ENCODE data around the gene TTLL5. TPM values are rescaled to one million over a fixed set of nuclear protein-coding genes. Genes with fewer than 3 reads are reported as not detected.

Gene TTLL5
- total RNA-seq, 1 experiment from 2014 or later: 35.7 TPM

GRCh38 chr14:75886636-75887348 is 225.7 kb downstream of the TTLL5 start:
- no peaks in the 10 kb centered on the region for H3K27me3 ChIP-seq (ENCODE audit: insufficient read depth, low read length)
- H2AFZ ChIP-seq (ENCODE audit: low read length): no peak overlapping the region
- no peak overlapping the region for H4K8ac ChIP-seq (replicated peaks; ENCODE audit: insufficient read length, low read depth, low read length)
- Mint-ChIP-seq H3K4me1 (peaks cover 9 to 15% of the 10 kb centered on the region in 2 experiments), H3K36me3 (ENCODE audit: insufficient read depth in 1 of 3, low read depth in 3 of 3) (peaks cover 3 to 6% (median 3%) of the 10 kb centered on the region in 3 experiments), H3K27me3 (ENCODE audit: low read depth) (no peaks in the 10 kb centered on the region; the same call in 1 of the 2 replicates), H3K4me3 (no peak overlapping the region), H3K27ac (peak overlapping the region in 1 of 3 experiments; percentile 24; a peak in 2 of 7 replicates), H3K9me3 (no peaks in the 10 kb centered on the region)
- H4K20me1 ChIP-seq (ENCODE audit: control insufficient read depth, insufficient read depth, insufficient read length): no peaks in the 10 kb centered on the region
- H3K4me1 ChIP-seq (ENCODE audit: insufficient read depth, low read length): no peaks in the 10 kb centered on the region
- H3K9me3 ChIP-seq (ENCODE audit: control insufficient read depth, low read depth, low read length): no peaks in the 10 kb centered on the region
- no peak overlapping the region for H2BK15ac ChIP-seq (ENCODE audit: low read depth, low read length)
- H2BK12ac ChIP-seq (ENCODE audit: insufficient read length, low read depth, low read length): no peak overlapping the region
- no peaks in the 10 kb centered on the region for H3K79me2 ChIP-seq (ENCODE audit: insufficient read depth, low read length)
- no peak overlapping the region for H3K18ac ChIP-seq (ENCODE audit: insufficient read length, low read depth, low read length)
- TF ChIP-seq CTCF (conservative IDR thresholded peaks at IDR 0.05): no peak
- H3K4me2 ChIP-seq (ENCODE audit: insufficient read depth, insufficient read length, low read length): no peak overlapping the region
- no peaks in the 10 kb centered on the region for H3K79me1 ChIP-seq (ENCODE audit: insufficient read depth, low read depth, low read length, poor library complexity, severe bottlenecking)
- H2BK120ac ChIP-seq (ENCODE audit: low read depth, low read length, poor library complexity, severe bottlenecking): no peak overlapping the region
- H2BK5ac ChIP-seq (ENCODE audit: insufficient read length, low read length): no peak overlapping the region
- no peak overlapping the region for H3T11ph ChIP-seq (ENCODE audit: low read length)
- H2BK20ac ChIP-seq (ENCODE audit: low read depth, low read length, poor library complexity, severe bottlenecking): no peak overlapping the region
- DNase-seq: no peak
- no peak overlapping the region for H3K9ac ChIP-seq (ENCODE audit: extremely low read depth, insufficient read length, low read length)
- no CpG with 5 or more reads among the region's 5 CpGs for WGBS (ENCODE audit: extremely low coverage, insufficient read length, low lambda C conversion rate)
- no peaks in the 10 kb centered on the region for H3K23me2 ChIP-seq (ENCODE audit: insufficient read length, low read depth, low read length, poor library complexity, severe bottlenecking)
- H2AK5ac ChIP-seq (ENCODE audit: insufficient read length, low read length): no peak overlapping the region
- H3K4ac ChIP-seq (ENCODE audit: low read depth, low read length): no peak overlapping the region
- H3K14ac ChIP-seq (ENCODE audit: insufficient read depth, low read length): no peak overlapping the region
- no peak overlapping the region for H4K91ac ChIP-seq (ENCODE audit: insufficient read length, low read depth, low read length)
- no peak overlapping the region for H3K27ac ChIP-seq (ENCODE audit: insufficient read length, low read depth, low read length)
- H4K5ac ChIP-seq (ENCODE audit: insufficient read length, low read depth, low read length): no peak overlapping the region
- no peak overlapping the region for H3K23ac ChIP-seq (ENCODE audit: insufficient read length, low read depth, low read length)
- no peak overlapping the region for H3K56ac ChIP-seq (ENCODE audit: insufficient read length, low read depth, low read length)
